HG03520 (cell line): ENCODE results near the gene ESR1.

ENCODE experiments used
- ATAC-seq: cut with Tn5 transposase; IDR thresholded peaks from one replicate; pipeline ENCODE4 v1.9.1; 2021; ENCODE audit warnings: mild to moderate bottlenecking, moderate library complexity; ENCODE audit not compliant: unreplicated experiment

Gene ESR1

GRCh38 chr6:151807513-151808370, at the start of gene ESR1:
Gene ESR1 (plus strand): TSS chr6:151807682. CDS start chr6:151807913, 231 bp downstream.
- ATAC-seq, result no peak

- no peak for ATAC-seq
Observed at GRCh38 chr6:151760486-151760885, 47.0 kb upstream of the ESR1 start.

- no peak for ATAC-seq
Observed at GRCh38 chr6:151761851-151762250, 45.6 kb upstream of the ESR1 start.

- no peak for ATAC-seq
Observed at GRCh38 chr6:151762817-151763216, 44.7 kb upstream of the ESR1 start.

- no peak for ATAC-seq
Observed at GRCh38 chr6:151763303-151763702, 44.2 kb upstream of the ESR1 start.

- peak; percentile 89 for ATAC-seq
Observed at GRCh38 chr6:151763938-151764680, 43.4 kb upstream of the ESR1 start.

- peak; percentile 72 for ATAC-seq
Observed at GRCh38 chr6:151765444-151765886, 42.0 kb upstream of the ESR1 start.

- no peak for ATAC-seq
Observed at GRCh38 chr6:151772446-151772845, 35.0 kb upstream of the ESR1 start.

GRCh38 chr6:151773382-151773781, 34.1 kb upstream of the ESR1 start:
- no peak for ATAC-seq

- no peak for ATAC-seq
Observed at GRCh38 chr6:151782560-151782959, 24.9 kb upstream of the ESR1 start.

GRCh38 chr6:151783692-151784091, 23.8 kb upstream of the ESR1 start:
- ATAC-seq, result no peak

GRCh38 chr6:151784441-151785214, 22.9 kb upstream of the ESR1 start:
- ATAC-seq, result no peak

- no peak for ATAC-seq
Observed at GRCh38 chr6:151796842-151797530, 10.5 kb upstream of the ESR1 start.

- no peak for ATAC-seq
Observed at GRCh38 chr6:151803743-151804142, 3.7 kb upstream of the ESR1 start.

GRCh38 chr6:151804585-151805285, 2.7 kb upstream of the ESR1 start:
- no peak for ATAC-seq

GRCh38 chr6:151805286-151805840, 2.1 kb upstream of the ESR1 start:
- no peak for ATAC-seq

GRCh38 chr6:151806757-151807512, 547 bp upstream of the ESR1 start:
- no peak for ATAC-seq

- ATAC-seq, result no peak
Observed at GRCh38 chr6:151808371-151809241, 1.1 kb downstream of the ESR1 start.
